Activated B cell treated with CpG ODN at 0.5 μM for 24 hours (primary cell): ENCODE results near the gene NEURL3. TPM values are rescaled to one million over a fixed set of nuclear protein-coding genes. Genes with fewer than 3 reads are reported as not detected.

Source experiments
- ATAC-seq: fragments of 200-7000 bp; cut with Tn5 transposase; one replicate; pipeline ENCODE4 v1.10.0; 2021; ENCODE audit warnings: low read depth, mild to moderate bottlenecking, moderate library complexity
- CTCF ChIA-PET: fragments of 350-600 bp; sonication (Branson Sonifier 250); formaldehyde crosslinking; loops from one replicate; lab custom pipeline; 2021; ENCODE audit warnings: antibody characterized with exemption; lab: Charles Lee
- POLR2A ChIA-PET: fragments of 350-600 bp; sonication (Branson Sonifier 250); formaldehyde crosslinking; loops from one replicate; lab custom pipeline; 2021; ENCODE audit warnings: antibody characterized with exemption; lab: Charles Lee
- DNase-seq: peaks from one replicate; pipeline ENCODE4 v3.0.0; 2022
- H3K27ac Mint-ChIP-seq: one replicate; pipeline ENCODE4 v1.8.0; 2020; ENCODE audit warnings: mixed read lengths
- H3K27me3 Mint-ChIP-seq: one replicate; pipeline ENCODE4 v1.8.0; 2021; ENCODE audit warnings: mixed read lengths
- H3K36me3 Mint-ChIP-seq: one replicate; pipeline ENCODE4 v1.8.0; 2021; ENCODE audit warnings: low read depth, mixed read lengths
- H3K4me1 Mint-ChIP-seq: one replicate; pipeline ENCODE4 v1.8.0; 2021; ENCODE audit warnings: mixed read lengths
- H3K4me3 Mint-ChIP-seq: one replicate; pipeline ENCODE4 v1.8.0; 2020; ENCODE audit warnings: mild to moderate bottlenecking, mixed read lengths
- H3K9me3 Mint-ChIP-seq: one replicate; pipeline ENCODE4 v1.8.0; 2020; ENCODE audit warnings: mixed read lengths
- CTCF ChIP-seq: fragments of 200-600 bp; IDR thresholded peaks from one replicate; pipeline ENCODE4 v1.8.0; 2022; ENCODE audit warnings: antibody characterized with exemption, mild to moderate bottlenecking
- intact Hi-C: fragments of 100-400 bp; cut with micrococcal nuclease; formaldehyde crosslinking; loops from one replicate; pipeline ENCODE4 v1.15.1; 2024
- total RNA-seq: library from RNA; stranded (reverse); gene quantifications from 2 replicates; pipeline ENCODE4 v1.2.3, GENCODE V29; 2022

The NEURL3 gene
- total RNA-seq, 1 donor from 2014 or later, result not detected

GRCh38 chr2:96525211-96525507 is 20.0 kb upstream of the NEURL3 start:
- H3K4me1 Mint-ChIP-seq, result peaks cover 33% of the 10 kb centered on the region
- ChIA-PET CTCF (interaction anchor here (4.5 kb wide), 1 partner anchor 28 kb away, joined by 34 read pairs; no protein-coding TSS in a partner anchor), POLR2A (no interaction called here)
- no peak for ATAC-seq
- H3K27ac Mint-ChIP-seq, result no peak overlapping the region
- no peak overlapping the region for H3K4me3 Mint-ChIP-seq
- TF ChIP-seq CTCF, result no peak
- no peak for DNase-seq
- no peaks in the 10 kb centered on the region for H3K36me3 Mint-ChIP-seq
- H3K9me3 Mint-ChIP-seq, result no peaks in the 10 kb centered on the region
- peaks cover 3% of the 10 kb centered on the region for H3K27me3 Mint-ChIP-seq
- intact Hi-C loops, result loop anchor here (2.0 kb wide), 1 partner anchor 14 kb away; no protein-coding TSS in a partner anchor

GRCh38 chr2:96524482-96525210 is 19.5 kb upstream of the NEURL3 start:
- H3K4me1 Mint-ChIP-seq, result peaks cover 30% of the 10 kb centered on the region
- peaks cover 3% of the 10 kb centered on the region for H3K27me3 Mint-ChIP-seq
- DNase-seq, result no peak
- no peak for ATAC-seq
- no peak overlapping the region for H3K4me3 Mint-ChIP-seq
- no peaks in the 10 kb centered on the region for H3K9me3 Mint-ChIP-seq
- no peak overlapping the region for H3K27ac Mint-ChIP-seq
- POLR2A ChIA-PET, result interaction anchor here (1.5 kb wide), 1 partner anchor 30 kb away, joined by 6 read pairs; no protein-coding TSS in a partner anchor
- CTCF ChIA-PET, result no interaction called here
- TF ChIP-seq CTCF, result no peak
- intact Hi-C loops, result loop anchor here (2.0 kb wide), 1 partner anchor 14 kb away; no protein-coding TSS in a partner anchor
- no peaks in the 10 kb centered on the region for H3K36me3 Mint-ChIP-seq

- no peaks in the 10 kb centered on the region for H3K9me3 Mint-ChIP-seq
- no peak for TF ChIP-seq CTCF
- no peak overlapping the region for H3K4me3 Mint-ChIP-seq
- peaks cover 24% of the 10 kb centered on the region for H3K4me1 Mint-ChIP-seq
- ChIA-PET POLR2A (interaction anchor here (1.5 to 1.7 kb wide), 2 partner anchors 13 to 30 kb away, joined by 5 to 6 read pairs; no protein-coding TSS in a partner anchor), CTCF (no interaction called here)
- no peak overlapping the region for H3K27ac Mint-ChIP-seq
- intact Hi-C loops, result loop anchor here (2.0 kb wide), 1 partner anchor 15 kb away; no protein-coding TSS in a partner anchor
- H3K27me3 Mint-ChIP-seq, result peaks cover 3% of the 10 kb centered on the region
- H3K36me3 Mint-ChIP-seq, result no peaks in the 10 kb centered on the region
- DNase-seq, result no peak
- ATAC-seq, result no peak
These were observed 18.7 kb upstream of the NEURL3 start for GRCh38 chr2:96523659-96524481.

GRCh38 chr2:96522304-96523203 is 17.4 kb upstream of the NEURL3 start:
- no peaks in the 10 kb centered on the region for H3K36me3 Mint-ChIP-seq
- H3K4me3 Mint-ChIP-seq, result no peak overlapping the region
- peaks cover 3% of the 10 kb centered on the region for H3K27me3 Mint-ChIP-seq
- TF ChIP-seq CTCF, result no peak
- no peak overlapping the region for H3K27ac Mint-ChIP-seq
- intact Hi-C loops, result no loop called here
- peaks cover 11% of the 10 kb centered on the region for H3K4me1 Mint-ChIP-seq
- ChIA-PET POLR2A (interaction anchor here (1.7 kb wide), 1 partner anchor 15 kb away, joined by 5 read pairs; no protein-coding TSS in a partner anchor), CTCF (interaction anchor here (0.9 kb wide), 1 partner anchor 32 kb away, joined by 3 read pairs; no protein-coding TSS in a partner anchor)
- DNase-seq (no peak), ATAC-seq (no peak)
- H3K9me3 Mint-ChIP-seq, result no peaks in the 10 kb centered on the region
